GM18511 (cell line): ENCODE data around the gene TMEM214.
A peak's percentile ranks its signal among the peaks of the same experiment; 100 is the strongest.

Experiments
- ATAC-seq: cut with Tn5 transposase; IDR thresholded peaks from one replicate; pipeline ENCODE4 v1.9.1; 2021; ENCODE audit warnings: mild to moderate bottlenecking, moderate library complexity; ENCODE audit not compliant: unreplicated experiment

Gene TMEM214

DNA sequence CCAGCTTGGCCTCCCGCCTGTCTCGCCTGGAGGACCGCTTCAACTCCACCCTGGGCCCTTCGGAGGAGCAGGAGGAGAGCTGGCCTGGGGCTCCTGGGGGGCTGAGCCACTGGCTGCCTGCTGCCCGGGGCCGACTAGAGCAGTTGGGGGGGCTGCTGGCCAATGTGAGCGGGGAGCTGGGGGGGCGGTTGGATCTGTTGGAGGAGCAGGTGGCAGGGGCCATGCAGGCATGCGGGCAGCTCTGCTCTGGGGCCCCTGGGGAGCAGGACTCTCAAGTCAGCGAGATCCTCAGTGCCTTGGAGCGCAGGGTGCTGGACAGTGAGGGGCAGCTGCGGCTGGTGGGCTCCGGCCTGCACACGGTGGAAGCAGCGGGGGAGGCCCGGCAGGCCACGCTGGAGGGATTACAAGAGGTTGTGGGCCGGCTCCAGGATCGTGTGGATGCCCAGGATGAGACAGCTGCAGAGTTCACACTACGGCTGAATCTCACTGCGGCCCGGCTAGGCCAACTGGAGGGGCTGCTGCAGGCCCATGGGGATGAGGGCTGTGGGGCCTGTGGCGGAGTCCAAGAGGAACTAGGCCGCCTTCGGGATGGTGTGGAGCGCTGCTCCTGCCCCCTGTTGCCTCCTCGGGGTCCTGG, 50.1 kb downstream of the TMEM214 start:
- ATAC-seq = no peak

DNA sequence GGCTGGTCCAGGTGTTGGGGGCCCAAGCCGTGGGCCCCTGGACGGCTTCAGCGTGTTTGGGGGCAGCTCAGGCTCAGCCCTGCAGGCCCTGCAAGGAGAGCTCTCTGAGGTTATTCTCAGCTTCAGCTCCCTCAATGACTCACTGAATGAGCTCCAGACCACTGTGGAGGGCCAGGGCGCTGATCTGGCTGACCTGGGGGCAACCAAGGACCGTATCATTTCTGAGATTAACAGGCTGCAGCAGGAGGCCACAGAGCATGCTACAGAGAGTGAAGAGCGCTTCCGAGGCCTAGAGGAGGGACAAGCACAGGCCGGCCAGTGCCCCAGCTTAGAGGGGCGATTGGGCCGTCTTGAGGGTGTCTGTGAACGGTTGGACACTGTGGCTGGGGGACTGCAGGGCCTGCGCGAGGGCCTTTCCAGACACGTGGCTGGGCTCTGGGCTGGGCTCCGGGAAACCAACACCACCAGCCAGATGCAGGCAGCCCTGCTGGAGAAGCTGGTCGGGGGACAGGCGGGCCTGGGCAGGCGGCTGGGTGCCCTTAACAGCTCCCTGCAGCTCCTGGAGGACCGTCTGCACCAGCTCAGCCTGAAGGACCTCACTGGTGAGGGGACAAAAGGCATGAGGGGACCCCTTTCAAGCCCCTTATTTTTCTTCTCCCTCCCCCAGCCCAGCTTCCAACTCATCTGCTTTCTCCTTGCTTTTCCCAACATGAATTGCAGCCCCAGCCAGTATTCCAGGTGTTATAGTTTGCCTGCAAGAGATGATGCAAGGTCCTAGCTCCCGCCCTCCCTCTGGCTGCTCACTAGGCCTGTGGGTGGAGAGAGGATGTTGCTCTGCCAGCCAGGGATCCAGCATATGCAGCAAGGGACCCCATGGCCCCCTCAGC, 50.9 kb downstream of the TMEM214 start:
- ATAC-seq = no peak

- no peak for ATAC-seq
Measured at GRCh38 chr2:27084297-27085061, 51.7 kb downstream of the TMEM214 start.

GRCh38 chr2:27085062-27085672, 52.4 kb downstream of the TMEM214 start:
- no peak for ATAC-seq

DNA sequence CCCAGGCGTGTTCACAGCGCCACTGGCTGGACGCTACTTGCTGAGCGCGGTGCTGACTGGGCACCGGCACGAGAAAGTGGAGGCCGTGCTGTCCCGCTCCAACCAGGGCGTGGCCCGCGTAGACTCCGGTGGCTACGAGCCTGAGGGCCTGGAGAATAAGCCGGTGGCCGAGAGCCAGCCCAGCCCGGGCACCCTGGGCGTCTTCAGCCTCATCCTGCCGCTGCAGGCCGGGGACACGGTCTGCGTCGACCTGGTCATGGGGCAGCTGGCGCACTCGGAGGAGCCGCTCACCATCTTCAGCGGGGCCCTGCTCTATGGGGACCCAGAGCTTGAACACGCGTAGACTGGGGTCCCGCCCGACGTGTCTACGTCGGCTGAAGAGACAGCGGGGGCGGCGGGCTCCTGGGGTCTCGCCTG, 52.9 kb downstream of the TMEM214 start:
- ATAC-seq = peak; percentile 14

GRCh38 chr2:27086090-27086723, 53.4 kb downstream of the TMEM214 start:
- ATAC-seq = peak; percentile 81

DNA sequence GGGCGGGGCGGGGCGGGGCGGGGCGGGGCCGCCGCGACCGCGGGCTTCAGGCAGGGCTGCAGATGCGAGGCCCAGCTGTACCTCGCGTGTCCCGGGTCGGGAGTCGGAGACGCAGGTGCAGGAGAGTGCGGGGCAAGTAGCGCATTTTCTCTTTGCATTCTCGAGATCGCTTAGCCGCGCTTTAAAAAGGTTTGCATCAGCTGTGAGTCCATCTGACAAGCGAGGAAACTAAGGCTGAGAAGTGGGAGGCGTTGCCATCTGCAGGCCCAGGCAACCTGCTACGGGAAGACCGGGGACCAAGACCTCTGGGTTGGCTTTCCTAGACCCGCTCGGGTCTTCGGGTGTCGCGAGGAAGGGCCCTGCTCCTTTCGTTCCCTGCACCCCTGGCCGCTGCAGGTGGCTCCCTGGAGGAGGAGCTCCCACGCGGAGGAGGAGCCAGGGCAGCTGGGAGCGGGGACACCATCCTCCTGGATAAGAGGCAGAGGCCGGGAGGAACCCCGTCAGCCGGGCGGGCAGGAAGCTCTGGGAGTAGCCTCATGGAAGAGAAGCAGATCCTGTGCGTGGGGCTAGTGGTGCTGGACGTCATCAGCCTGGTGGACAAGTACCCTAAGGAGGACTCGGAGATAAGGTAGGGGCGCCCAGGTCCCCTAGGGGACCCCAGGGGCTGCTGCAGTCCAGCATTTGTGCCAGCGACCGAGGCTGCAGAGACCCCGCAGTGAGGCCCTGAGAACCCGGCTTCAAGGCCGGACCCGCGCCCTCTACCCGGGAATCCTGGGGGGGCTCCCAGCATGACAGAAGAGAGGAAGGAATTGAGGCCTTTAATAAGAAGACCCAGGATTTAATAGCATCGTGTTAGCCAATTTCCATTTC, 54.2 kb downstream of the TMEM214 start, which contains the start of gene KHK:
KHK (plus strand) TSS at position 49 of the 870 bp plus-strand sequence; CDS start at position 537, 488 bp downstream.
- peak; percentile 12 for ATAC-seq

DNA sequence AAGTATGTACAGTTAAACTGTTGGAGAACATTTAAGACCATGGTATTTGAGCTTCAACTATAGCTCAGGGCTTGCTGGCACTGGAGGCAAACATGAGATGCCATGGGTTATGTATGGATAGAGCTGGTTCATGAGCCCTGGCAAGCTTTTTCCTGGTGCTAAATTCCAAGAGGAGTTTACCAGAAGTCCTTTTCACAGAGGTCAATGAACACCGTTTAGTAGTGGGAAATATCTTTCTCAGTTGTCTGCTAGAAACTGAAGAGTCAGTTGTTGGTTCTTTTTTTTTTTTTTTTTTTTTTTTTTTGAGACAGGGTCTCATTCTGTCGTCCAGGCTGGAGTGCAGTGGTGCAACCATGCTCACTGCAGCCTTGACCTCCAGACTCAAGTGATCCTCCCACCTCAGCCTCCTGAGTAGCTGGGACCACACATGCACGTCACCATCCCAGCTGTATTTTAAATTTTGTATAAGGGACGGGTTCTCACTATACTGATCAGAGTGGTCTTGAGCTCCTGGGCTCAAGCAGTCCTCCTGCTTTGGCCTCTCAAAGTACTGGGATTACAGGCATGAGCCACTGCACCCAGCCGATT, 55.2 kb downstream of the TMEM214 start:
- no peak for ATAC-seq

GRCh38 chr2:27088634-27089033, 55.9 kb downstream of the TMEM214 start:
- ATAC-seq = no peak

DNA sequence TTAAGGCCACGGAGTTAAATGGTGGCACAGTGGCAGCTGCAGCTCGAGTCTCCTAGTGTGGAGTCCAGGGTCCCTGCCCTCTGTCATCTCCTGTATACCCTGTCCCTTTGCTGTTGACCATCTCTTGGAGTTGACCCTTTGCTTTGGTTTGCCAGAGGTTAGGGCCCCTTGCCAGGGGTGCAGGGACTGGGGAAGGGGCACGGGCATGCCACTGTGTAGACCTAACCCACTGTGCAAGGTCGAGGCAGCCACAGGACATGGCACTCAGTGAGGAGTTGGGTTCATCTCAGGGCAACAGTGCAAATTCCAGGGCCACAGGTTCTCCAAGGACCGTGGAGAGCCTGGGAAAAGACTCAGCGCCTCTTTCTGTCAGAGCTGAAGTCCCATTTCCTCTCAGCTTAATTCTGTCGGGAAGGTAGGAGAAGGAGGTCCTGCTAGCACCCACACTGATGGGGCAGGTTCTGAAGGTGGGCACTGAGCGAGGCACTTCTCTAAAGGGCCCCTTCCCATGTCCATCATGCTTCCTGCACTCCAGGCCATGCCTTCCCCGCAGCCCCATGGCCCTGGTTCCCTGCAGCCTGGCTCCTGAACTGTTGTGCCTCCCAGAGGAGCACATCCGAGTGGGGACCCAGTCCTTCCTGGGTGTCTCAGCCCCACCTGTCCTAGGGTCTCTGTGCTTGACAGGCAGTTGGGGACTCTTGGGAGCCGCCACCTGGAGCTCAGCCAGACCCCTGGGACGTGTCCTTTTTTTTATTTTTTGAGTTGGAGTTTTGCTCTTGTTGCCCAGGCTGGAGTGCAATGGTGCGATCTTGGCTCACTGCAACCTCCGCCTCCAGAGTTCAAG, 56.6 kb downstream of the TMEM214 start:
- ATAC-seq = no peak
